GM12878 (cell line): ENCODE results near the gene ITPRIP. TPM values are rescaled to one million over a fixed set of nuclear protein-coding genes. Genes with fewer than 3 reads are reported as not detected.

ENCODE experiments used
- ATAC-seq: fragments of 200-7000 bp; cut with Tn5 transposase; 3 replicates; pipeline ENCODE4 v1.9.1; 2020; ENCODE audit warnings: mild to moderate bottlenecking, moderate library complexity
- BruUV-seq: library from RNA; stranded (reverse); fragments of 400-500 nt; replicated peaks from 2 replicates; lab custom pipeline; 2021; lab: Mats Ljungman, UMichigan
- CTCF ChIA-PET: fragments of 300-600 bp; sonication (Branson Sonifier 250); formaldehyde crosslinking; extraction: SDS; loops from one replicate; lab custom pipeline; 2021; ENCODE audit warnings: inconsistent platforms; lab: Yijun Ruan, JAX
- POLR2A ChIA-PET: fragments of 350-600 bp; formaldehyde crosslinking; extraction: SDS; loops from one replicate; lab custom pipeline; 2021; ENCODE audit warnings: inconsistent platforms; lab: Charles Lee
- RAD21 ChIA-PET: fragments of 300-600 bp; sonication (Branson Sonifier 250); formaldehyde crosslinking; loops from one replicate; lab custom pipeline; 2023; ENCODE audit warnings: antibody characterized with exemption; ENCODE audit not compliant: unreplicated experiment; lab: Charles Lee
- SMC1A ChIA-PET: fragments of 300-600 bp; sonication (Branson Sonifier 250); formaldehyde crosslinking; loops from one replicate; lab custom pipeline; 2023; ENCODE audit not compliant: unreplicated experiment, uncharacterized antibody; lab: Charles Lee
- DNase-seq: peaks from one replicate; pipeline ENCODE4 v3.0.0-alpha.2; 2011; ENCODE audit warnings: low read depth, low spot score
- FAIRE-seq: peaks from 3 replicates; lab custom pipeline; 2011; peaks lifted over from hg19 to GRCh38; lab: Jason Lieb, UNC
- H2AFZ ChIP-seq: 2 replicates; pipeline ENCODE4 v1.6.0; 2011; ENCODE audit warnings: low read depth, low read length, control low read depth; ENCODE audit not compliant: control insufficient read depth
- H3K27ac ChIP-seq: 2 replicates; pipeline ENCODE4 v1.5.1; 2011; ENCODE audit warnings: control low read depth; ENCODE audit not compliant: control insufficient read depth, insufficient read depth
- H3K27me3 ChIP-seq, 2 experiments: replicated peaks in 1 of 2; 2 replicates each; pipeline versions ENCODE4 v1.6.0 to v1.6.1; 2011; ENCODE audit warnings: low read length in 1 of 2; ENCODE audit not compliant: control insufficient read depth in 2 of 2, insufficient read depth in 2 of 2
- H3K36me3 ChIP-seq, 2 experiments: 2 replicates each; pipeline ENCODE4 v1.5.1; 2011; ENCODE audit warnings: low read length in 1 of 2; ENCODE audit not compliant: control insufficient read depth in 2 of 2, insufficient read depth in 2 of 2
- H3K4me1 ChIP-seq: 2 replicates; pipeline ENCODE4 v1.6.1; 2011; ENCODE audit warnings: mild to moderate bottlenecking, low read length, moderate library complexity, mixed read lengths; ENCODE audit not compliant: control insufficient read depth, insufficient read depth
- H3K4me2 ChIP-seq: 2 replicates; pipeline ENCODE4 v1.6.0; 2011; ENCODE audit warnings: control low read depth; ENCODE audit not compliant: control insufficient read depth, insufficient read depth
- H3K4me3 ChIP-seq: fragments of 200-600 bp; sonication (generic); 2 replicates; pipeline ENCODE4 v1.5.1; 2016
- H3K79me2 ChIP-seq: 2 replicates; pipeline ENCODE4 v1.6.0; 2011; ENCODE audit warnings: low read length; ENCODE audit not compliant: control insufficient read depth, insufficient read depth
- H3K9ac ChIP-seq: 2 replicates; pipeline ENCODE4 v1.8.0; 2011; ENCODE audit warnings: low read length, control low read depth, mixed read lengths; ENCODE audit not compliant: control insufficient read depth, insufficient read depth
- H3K9me3 ChIP-seq: replicated peaks from 3 replicates; pipeline ENCODE4 v1.5.1; 2011; ENCODE audit warnings: mild to moderate bottlenecking, low read length; ENCODE audit not compliant: control insufficient read depth, insufficient read depth
- H4K20me1 ChIP-seq: 2 replicates; pipeline ENCODE4 v1.6.0; 2011; ENCODE audit not compliant: control insufficient read depth, insufficient read depth
- BHLHE40 ChIP-seq, 2 experiments: fragments of 450-650 bp in 1 of 2; IDR thresholded peaks; 2 replicates each; pipeline ENCODE4 v1.6.1; 2011 to 2017; ENCODE audit warnings: low read depth in 2 of 2, borderline replicate concordance in 1 of 2, improper control_type of control experiment in 1 of 2, low read length in 1 of 2, mild to moderate bottlenecking in 1 of 2
- FOXK2 ChIP-seq: fragments of 450-650 bp; IDR thresholded peaks from 2 replicates; pipeline ENCODE4 v1.6.1; 2017; ENCODE audit warnings: mild to moderate bottlenecking, moderate library complexity
- WGBS: methylation state at CpG from one replicate; pipeline ENCODE4 v1.1.6; 2016; ENCODE audit warnings: low lambda C conversion rate; ENCODE audit not compliant: insufficient replicate concordance, insufficient coverage; ENCODE audit errors: missing lambda C conversion rate; 5-methylcytosine and 5-hydroxymethylcytosine counted together
- in situ Hi-C: fragments of 300-500 bp; cut with MboI; formaldehyde crosslinking; loops from 9 replicates; pipeline ENCODE4 v1.14.3; 2018; ENCODE audit warnings: mixed read lengths
- intact Hi-C: fragments of 100-400 bp; cut with micrococcal nuclease; formaldehyde crosslinking; loops from one replicate; pipeline ENCODE4 v1.14.2; 2022; ENCODE audit not compliant: unreplicated experiment
- polyA plus RNA-seq, 11 experiments: library from polyadenylated mRNA; depleted of rRNA in 4 of 11; unstranded in 6 of 11; stranded (reverse) in 5 of 11; fragments of >200 nt; fragmentation: Nextera tagmentation in 4 of 11; fragmentation: Illumina TruSeq in 1 of 11; extraction: Ambion mirVana in 4 of 11; extraction: Trizol in 1 of 11; gene quantifications; 1 replicate in 1 of 11; 2 replicates in 10 of 11; pipeline versions ENCODE4 v1.2.1 to v1.2.3, GENCODE V29; 2011 to 2016; ENCODE audit warnings: inconsistent platforms in 2 of 11, missing spikeins in 2 of 11, low read depth in 1 of 11
- total RNA-seq, 4 experiments: library from RNA; depleted of rRNA in 3 of 4; stranded (reverse); fragments of >200 nt in 3 of 4; fragmentation: Illumina TruSeq in 1 of 4; extraction: Trizol in 1 of 4; gene quantifications; 2 replicates each; pipeline versions ENCODE4 v1.2.1 to v1.2.3, GENCODE V29; 2013 to 2021
- TF ChIP-seq, protein P1 (sequence below): fragments of 450-650 bp; IDR thresholded peaks from 2 replicates; pipeline ENCODE4 v1.6.1; 2017; ENCODE audit warnings: mild to moderate bottlenecking, low read depth, inconsistent platforms; ENCODE audit not compliant: poor library complexity, severe bottlenecking

The ITPRIP gene
- total and polyA plus RNA-seq, 10 of the 15 experiments (the other 5 are each of a cell fraction or from before 2014, with no cell fraction given), result 0.82 to 10.4 (median 5.9) TPM

DNA sequence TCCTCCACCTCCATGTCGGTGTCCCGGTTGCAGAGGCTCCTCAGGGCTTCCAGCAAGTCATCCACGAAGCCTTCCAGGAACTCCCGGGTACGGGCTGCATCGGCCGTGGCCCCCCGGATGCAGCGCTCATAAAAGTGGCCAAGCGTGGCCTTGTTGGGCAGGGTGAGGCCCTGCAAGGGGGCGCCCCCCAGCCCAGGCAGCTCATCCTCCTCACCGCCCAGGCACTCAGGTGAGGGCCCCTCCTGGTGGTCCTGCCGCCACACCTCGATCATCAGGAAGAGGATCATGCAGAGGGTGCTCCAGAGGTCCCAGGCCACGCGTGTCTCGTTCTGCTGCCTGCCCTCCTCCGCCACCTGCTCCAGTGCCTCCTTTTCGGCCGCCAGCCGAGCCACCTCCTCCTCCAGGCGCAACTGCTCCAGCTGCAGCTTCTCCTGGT lies 22.8 kb downstream of the ITPRIP start (continued):
- TF ChIP-seq, protein P1, sequence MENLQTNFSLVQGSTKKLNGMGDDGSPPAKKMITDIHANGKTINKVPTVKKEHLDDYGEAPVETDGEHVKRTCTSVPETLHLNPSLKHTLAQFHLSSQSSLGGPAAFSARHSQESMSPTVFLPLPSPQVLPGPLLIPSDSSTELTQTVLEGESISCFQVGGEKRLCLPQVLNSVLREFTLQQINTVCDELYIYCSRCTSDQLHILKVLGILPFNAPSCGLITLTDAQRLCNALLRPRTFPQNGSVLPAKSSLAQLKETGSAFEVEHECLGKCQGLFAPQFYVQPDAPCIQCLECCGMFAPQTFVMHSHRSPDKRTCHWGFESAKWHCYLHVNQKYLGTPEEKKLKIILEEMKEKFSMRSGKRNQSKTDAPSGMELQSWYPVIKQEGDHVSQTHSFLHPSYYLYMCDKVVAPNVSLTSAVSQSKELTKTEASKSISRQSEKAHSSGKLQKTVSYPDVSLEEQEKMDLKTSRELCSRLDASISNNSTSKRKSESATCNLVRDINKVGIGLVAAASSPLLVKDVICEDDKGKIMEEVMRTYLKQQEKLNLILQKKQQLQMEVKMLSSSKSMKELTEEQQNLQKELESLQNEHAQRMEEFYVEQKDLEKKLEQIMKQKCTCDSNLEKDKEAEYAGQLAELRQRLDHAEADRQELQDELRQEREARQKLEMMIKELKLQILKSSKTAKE, result no peak
- TF ChIP-seq, all 136 proteins: peak for 0

DNA sequence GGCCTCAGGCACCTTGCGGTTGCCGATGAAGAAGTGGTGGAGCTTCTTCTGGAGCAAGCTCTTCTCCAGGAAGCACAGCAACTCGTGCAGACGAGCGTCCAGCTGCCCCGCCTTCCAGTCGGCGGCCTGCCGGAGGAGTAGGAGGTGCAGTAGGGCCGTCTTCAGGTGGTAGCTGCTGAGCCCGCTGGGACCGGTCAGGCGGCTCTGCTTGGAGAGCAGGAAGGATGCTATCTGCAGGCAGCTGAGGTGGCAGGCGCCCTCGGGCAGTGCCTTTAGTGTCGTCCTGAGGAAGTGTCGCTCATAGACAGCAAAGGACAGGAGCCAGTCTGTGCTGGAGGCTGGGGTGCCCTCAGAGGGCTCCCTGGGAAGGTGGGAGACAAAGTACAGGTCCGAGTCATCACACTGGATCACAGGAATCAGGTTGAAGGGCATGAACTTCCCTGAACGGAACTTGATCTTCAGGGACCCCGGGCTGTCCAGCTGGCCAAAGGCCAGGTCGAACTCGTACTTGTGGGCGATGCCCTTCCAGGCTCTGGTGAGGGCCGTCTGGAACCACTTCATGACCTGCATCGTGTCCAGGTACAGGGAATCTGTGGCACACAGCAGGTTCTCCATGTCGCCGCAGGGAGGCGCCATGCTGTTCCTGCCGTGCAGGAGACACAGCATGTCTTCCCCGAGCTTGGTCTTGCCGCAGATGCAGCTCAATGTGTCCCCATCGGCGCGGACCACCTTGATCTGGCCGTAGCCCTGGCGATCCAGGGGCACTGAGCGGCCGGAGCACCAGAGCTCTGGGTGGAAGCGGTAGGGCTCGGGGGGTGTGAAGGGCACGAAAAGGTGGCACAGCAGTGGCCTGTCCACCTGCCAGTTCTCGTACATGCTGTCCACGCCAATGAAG lies 23.4 kb downstream of the ITPRIP start:
- Histone ChIP-seq H3K27me3 (no peaks in the 10 kb centered on the region), H2AFZ (no peak overlapping the region), H3K79me2 (peaks cover 4% of the 10 kb centered on the region), H3K9me3 (no peaks in the 10 kb centered on the region), H3K27ac (no peak overlapping the region), H4K20me1 (peaks cover 5% of the 10 kb centered on the region; the same call in 1 of the 2 replicates), H3K9ac (no peak overlapping the region), H3K36me3 (peaks cover 14 to 42% of the 10 kb centered on the region in 2 experiments), H3K4me2 (no peak overlapping the region), H3K4me1 (peaks cover 10% of the 10 kb centered on the region), H3K4me3 (no peak overlapping the region)
- ATAC-seq, result no peak
- 94% methylated on average over 43 of the region's 43 CpGs for WGBS
- intact Hi-C loops, result no loop called here
- RAD21 ChIA-PET, result no interaction called here
- in situ Hi-C loops, result loop anchor here (5.0 kb wide), 1 partner anchor 32 kb away; no protein-coding TSS in a partner anchor
- POLR2A ChIA-PET, result no interaction called here
- BruUV-seq, result no TSS peak
- no peak for FAIRE-seq
- DNase-seq, result no peak
- SMC1A ChIA-PET, result interaction anchor here (1.5 kb wide), 1 partner anchor 35 kb away, joined by 4 read pairs; no protein-coding TSS in a partner anchor
- TF ChIP-seq BHLHE40 (IDR thresholded peaks at IDR 0.05; ENCODE audit: borderline replicate concordance in 1 of 2, low read depth in 2 of 2, low read length in 1 of 2) (no peak), FOXK2 (no peak)
- CTCF ChIA-PET, result interaction anchor here (1.1 to 13.3 kb wide), 3 partner anchors 9 to 36 kb away, joined by 3 to 419 read pairs (median 4); partner anchors contain the start of gene CFAP58
